ENCODE measurements around the gene ARFGAP3. TPM values are rescaled to one million over a fixed set of nuclear protein-coding genes. Genes with fewer than 3 reads are reported as not detected.
A peak's percentile ranks its signal among the peaks of the same experiment; 100 is the strongest.
"Not testable (repeated sequence)": the region's sequence is repeated elsewhere in the genome, so short reads cannot be mapped to it uniquely, and the experiment has no call there.

Gene ARFGAP3
- total RNA-seq, 1 experiment from 2014 or later: 40.2 TPM

DNA sequence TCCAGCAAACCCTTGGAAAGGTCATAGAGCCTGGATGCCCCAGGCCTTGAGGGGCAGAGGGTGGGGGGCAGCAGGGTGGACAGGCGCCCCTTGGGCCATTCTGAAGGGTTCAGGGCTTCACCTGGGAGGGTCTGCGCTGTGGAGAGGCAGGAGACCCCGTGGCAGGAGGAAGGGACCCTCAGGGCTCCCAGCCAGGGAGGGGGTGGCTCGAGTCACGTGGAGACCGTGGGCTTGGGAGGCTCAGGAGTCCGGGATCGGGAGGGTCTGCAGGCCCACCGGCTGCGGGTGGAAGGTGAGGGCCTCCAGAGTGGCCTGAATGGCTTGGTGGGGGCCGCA, 87.9 kb downstream of the ARFGAP3 start:
- no peak for DNase-seq (ENCODE audit: low read depth)

DNA sequence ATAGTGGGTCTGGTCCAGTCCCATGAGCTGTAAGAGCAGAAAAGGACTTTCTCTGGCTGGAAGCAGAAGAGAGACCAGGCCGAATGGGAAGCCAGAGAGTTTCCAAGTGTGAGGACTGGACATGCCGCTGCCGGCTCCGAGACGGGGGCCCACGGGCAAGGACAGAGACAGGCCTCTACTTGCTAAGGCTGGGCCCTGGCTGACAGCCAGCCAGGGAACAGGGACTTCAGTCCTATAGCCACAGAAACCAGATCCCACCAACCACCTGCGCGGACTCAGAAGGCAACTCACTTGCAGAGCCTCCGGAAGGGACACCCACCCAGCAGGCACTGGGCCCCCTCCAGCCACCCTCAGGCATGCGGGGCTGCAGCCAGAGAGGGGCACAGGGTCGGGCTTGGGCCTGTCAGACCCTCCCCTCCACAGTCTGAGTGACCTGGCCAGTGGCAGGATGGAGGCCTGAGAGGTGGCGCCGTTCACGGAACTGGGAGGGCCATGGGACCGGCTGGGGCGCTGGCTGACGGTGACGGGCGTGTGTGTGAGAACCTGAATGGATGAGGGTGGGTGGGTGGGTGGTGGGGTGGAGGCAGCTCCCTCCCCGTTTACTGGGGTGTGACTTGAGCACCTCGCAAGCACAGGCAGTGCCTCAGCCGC, 88.6 kb downstream of the ARFGAP3 start:
- DNase-seq (ENCODE audit: low read depth): no peak

DNA sequence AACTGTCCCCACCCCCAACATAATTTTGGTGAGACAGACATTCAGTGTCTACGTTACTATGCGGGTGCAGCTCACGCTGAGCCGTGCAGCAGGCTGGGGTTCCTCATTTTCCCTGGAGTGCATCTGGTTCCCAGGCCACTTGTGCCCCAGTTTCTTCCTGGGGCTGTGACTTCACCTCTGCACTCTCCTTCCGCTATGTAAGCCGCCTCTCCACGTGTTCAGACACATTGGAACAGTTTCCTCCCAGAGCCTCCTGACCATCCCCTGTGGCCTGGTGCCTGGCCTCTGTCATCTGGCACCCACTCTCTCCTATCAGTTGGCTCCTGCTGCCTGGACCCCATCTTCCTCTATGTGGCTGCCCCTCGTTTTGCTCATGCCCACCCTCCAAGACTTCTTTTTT, 90.2 kb downstream of the ARFGAP3 start:
- DNase-seq (ENCODE audit: low read depth): no peak

DNA sequence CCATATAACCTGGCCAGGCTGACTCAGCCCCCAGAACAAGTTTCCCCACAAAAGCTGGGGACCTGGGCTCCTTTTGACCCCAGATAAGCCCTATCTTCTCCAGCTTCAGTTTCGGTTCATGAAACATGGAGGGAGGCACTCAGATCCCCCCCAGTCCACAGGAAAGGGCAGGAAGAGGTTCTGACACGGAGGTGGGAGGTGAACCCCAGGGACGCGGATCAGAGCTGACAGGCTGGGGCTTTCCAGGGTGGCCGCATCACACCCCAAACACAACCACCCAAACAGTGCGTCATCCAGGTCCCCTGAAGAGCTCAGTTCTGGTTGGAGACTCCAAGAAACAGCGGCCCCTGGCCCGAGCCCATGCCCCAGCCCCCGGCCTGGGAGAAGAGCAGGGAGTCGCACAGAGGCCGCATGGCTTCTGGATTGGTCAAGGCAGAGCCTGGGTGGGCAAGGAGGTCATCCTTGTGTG, 92.1 kb downstream of the ARFGAP3 start:
- peak; percentile 44 for DNase-seq (ENCODE audit: low read depth)

DNA sequence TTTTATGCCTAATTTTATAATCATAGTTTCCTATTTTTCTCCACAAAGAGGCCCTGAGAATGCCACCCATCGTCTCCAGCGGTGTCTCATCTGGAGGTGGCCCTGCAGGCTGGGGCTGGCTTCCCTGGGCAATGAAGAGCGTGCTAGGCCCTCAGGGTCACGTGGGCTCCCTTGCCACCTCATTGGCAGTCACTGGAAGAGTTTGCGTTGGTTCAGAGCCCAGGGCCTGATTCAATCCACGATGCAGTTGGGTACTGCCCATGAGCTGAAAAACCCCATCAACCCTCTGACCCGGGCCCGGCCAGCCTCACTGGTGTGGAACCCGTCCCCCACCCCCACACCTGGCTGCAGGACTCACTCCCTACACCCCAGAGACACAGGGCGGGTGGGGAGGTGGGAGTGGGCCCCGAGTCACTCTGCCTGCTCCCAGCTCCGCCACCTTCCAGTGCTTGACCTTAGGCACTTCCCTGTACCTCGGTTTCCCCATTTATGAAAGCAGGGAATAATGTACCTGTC, 93.0 kb downstream of the ARFGAP3 start:
- no peak for DNase-seq (ENCODE audit: low read depth)

DNA sequence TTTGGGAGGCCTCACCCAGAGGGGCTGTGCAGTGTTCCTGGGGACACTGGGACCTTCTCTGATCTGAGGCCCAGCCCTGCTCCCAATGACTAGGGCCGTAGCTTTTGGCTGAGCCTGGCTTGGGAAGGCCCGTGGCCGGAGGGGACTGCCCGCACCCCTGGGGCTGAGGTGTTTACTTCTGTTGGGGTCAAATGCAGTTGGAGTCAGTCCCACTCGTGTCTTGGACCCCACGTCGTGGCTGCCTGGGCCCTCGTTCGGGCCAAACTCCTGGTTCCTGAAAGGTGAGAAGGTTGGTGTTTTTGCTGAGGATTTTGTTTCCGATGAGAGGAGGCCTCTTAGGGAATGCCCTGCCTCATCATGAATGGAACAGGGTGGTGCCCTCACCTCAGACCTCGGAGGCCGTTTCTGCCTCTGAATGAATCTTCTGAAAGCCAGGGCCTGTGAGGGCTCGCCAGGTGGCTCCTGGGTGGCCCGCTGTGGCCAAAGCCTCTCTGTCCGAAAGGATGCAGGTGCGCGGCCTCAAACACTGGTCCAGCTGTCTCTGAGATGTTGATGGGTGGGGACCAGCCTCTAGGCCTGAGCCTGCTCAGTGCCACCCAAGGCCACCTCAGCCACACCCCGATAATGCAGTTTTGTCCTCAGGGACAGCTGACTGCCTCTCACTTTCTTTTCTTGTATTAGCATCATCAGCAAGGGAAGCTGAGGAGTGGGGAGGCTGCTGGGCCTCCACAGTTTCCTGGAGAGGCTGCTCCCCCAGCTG, 96.1 kb downstream of the ARFGAP3 start:
- no peak for DNase-seq (ENCODE audit: low read depth)

DNA sequence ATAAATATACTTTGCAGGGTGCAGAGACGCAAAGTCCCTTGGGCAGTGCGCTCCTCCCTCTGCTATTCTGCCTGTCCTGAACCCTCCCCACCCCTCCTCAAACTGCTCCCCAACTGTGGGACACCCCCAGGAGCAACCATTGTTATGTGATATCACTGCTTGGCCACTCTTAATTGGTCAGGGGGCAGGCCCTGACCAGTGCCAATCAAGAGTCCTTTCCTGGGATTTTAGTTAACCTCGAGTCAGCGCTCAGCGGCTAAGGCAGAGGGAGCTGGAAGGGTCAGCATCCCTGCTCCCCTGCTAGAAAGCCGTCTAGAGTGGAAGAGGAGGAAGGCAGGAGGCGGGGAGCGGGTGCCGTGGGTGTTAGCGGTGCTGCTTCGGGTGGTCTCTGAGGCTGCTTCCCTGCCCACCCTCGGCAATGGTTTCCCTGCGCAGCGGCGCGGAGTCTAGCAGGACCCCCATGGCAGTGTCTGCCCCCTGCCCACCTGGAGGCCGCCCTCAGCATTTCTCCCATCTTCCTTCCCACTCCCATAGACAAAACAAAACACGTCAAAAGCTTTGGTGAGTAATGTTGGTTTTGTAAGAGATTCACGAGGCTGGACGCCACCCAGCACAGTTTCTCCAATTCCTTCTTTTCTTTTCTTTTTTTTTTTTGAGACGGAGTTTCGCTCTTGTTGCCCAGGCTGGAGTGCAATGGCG, 98.0 kb downstream of the ARFGAP3 start:
- DNase-seq (ENCODE audit: low read depth): no peak

DNA sequence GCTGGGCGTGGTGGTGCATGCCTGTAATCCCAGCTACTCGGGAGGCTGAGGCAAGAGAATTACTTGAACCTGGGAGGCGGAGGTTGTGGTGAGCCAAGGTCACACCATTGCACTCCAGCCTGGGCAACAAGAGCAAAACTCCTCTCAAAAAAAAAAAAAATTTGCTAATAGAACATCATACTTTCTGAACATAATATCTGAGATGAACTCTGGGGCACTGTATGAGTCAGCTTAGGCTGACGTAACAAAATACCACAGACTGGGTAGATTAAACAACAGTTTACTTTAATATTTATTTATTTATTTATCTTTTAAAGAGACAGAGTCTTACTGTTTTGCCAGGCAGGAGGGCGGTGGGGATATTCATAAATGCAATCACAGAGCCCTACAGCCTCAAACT, 101.5 kb downstream of the ARFGAP3 start:
- peak; percentile 38 for DNase-seq (ENCODE audit: low read depth)

DNA sequence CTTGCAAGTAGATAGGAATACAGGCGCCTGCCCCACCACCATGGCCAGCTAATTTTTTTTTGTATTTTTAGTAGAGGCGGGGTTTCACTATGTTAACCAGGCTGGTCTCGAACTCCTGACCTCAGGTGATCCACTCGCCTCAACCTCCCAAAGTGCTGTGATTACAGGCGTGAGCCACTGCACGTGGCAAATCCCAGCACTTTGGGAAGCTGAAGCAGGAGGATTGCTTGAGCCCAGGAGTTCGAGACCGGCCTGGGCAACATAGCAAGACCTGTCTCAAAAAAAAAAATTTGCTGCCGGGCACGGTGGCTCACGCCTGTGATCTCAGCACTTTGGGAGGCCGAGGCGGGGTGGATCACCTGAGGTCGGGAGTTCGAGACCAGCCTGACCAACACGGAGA, 102.0 kb downstream of the ARFGAP3 start:
- not testable (repeated sequence) for DNase-seq (ENCODE audit: low read depth)

DNA sequence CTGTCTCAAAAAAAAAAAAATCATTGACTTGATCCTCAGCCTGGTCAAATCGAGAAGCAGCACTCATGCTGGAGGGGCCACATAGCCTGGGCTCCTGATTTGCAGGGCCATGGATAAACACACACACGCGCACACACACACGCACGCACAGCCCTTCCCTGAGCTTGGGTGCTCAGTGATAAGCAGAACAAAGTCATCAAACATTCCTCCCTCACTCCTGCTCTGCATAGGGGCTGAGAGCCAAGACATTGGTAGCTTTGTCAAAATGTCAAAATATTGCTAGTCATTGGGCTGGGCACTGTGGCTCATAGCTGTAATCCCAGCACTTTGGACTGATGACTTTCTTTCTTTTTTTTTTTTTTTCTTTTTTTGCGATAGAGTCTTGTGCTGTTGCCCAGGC, 102.4 kb downstream of the ARFGAP3 start:
- peak; percentile 51 for DNase-seq (ENCODE audit: low read depth)

DNA sequence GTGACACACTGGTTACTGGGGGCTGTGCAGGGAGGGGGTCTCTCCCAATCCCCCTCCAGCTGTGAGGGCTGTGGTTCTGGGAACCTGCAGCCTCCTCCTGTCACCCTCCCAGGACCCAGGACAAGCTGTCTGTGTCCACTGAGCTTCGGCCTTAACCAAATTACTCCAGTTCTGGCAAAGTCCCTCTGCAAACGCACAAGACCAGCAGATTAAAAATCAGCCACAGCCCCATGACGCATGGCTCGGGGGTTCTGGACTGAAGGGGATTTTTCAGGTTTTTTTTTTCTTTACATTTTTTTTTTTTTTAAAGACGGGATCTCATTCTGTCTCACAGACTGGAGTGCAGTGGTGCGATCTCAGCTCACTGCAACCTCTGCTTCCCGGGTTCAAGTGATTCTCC, 104.2 kb downstream of the ARFGAP3 start:
- no peak for DNase-seq (ENCODE audit: low read depth)

DNA sequence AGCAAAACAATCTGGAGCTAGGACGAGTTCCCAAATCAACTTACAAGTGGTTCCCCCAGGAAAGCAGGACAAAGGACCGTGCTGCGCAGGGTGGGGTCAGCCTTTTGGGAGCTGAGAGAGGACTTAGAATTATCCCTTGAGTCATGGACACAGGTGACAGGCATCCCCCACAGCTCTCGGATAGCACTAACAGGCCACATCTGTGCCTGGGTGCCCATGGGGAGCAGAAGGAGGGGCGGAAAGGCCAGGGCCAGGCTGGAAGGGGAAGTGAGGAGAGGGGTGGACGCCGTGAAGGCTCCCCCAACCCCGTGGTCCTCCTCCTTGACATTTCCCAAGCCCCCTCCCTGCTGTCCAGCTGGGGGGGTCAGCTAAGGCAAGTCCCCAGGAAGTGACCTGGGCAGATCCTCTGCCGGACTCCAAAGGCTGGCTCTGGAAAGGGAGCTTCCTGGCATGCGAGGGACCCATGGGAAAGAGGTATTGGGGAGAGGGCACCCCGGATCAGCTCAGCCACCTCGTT, 104.8 kb downstream of the ARFGAP3 start:
- no peak for DNase-seq (ENCODE audit: low read depth)

DNA sequence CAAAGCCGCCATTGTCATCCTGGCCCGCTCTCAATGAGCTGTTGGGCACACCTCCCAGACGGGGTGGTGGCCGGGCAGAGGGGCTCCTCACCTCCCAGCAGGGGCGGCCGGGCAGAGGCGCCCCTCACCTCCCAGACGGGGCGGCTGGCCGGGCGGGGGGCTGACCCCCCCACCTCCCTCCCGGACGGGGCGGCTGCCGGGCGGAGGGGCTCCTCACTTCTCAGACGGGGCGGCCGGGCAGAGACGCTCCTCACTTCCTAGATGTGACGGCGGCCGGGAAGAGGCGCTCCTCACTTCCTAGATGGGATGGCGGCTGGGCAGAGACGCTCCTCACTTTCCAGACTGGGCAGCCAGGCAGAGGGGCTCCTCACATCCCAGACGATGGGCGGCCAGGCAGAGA, 106.7 kb downstream of the ARFGAP3 start:
- not testable (repeated sequence) for DNase-seq (ENCODE audit: low read depth)

DNA sequence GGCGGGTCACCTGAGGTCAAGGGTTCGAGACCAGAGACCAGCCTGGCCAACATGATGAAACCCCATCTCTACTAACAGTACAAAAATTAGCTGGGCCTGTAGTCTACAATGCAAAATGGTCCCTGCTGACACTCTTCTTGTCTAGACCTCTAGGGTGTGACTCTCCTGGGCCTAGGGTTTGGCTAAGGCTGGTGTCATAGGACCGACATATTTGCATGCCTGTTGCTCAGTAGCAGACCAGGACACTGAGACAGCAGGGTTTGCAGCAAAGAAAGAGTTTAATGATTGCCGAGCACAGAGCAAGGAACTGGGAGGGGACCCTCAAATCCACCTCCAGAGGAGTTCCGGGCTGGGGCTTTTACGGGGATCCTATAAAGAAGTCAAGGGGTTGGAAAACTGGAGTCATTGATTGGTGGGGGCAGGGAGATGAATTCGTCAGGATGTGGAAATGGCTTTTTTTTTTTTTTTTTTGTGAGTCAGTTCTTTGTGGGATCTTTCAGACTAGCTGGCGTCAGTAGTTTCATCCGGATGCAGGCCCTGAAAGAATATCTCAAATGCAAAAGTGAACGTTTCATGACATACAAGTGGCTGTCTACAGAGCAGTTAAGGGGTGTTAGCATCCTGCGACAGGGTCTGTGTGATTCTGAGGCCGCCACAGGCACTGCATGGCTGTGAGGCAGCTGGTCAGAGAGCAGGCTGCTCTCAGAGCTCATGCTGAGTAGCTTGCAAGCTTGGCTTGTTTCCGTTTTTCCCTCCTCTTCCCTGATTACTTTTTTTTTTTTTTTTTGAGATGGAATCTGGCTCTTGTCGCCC, 109.2 kb downstream of the ARFGAP3 start:
- peak; percentile 71 for DNase-seq (ENCODE audit: low read depth)

Other genes starting within 250 kb of the ARFGAP3 start
- 29.3 and 39.9 TPM in 2 replicates for gene POLDIP3, start 242.4 kb downstream of the ARFGAP3 start, total RNA-seq (2014; rRNA removed; shearing (Covaris generic))
- not detected in 2 replicates for gene ATP5MGL, start 216.7 kb downstream of the ARFGAP3 start, total RNA-seq (2014; rRNA removed; shearing (Covaris generic))
- 34.8 and 41.4 TPM in 2 replicates for gene CYB5R3, start 207.9 kb downstream of the ARFGAP3 start, total RNA-seq (2014; rRNA removed; shearing (Covaris generic))
- gene A4GALT, start 136.4 kb downstream of the ARFGAP3 start, total RNA-seq (2014; rRNA removed; shearing (Covaris generic)): 3.5 and 5.6 TPM in 2 replicates
- gene PACSIN2, start 157.9 kb upstream of the ARFGAP3 start, total RNA-seq (2014; rRNA removed; shearing (Covaris generic)): 42.4 and 47.0 TPM in 2 replicates
- 9.6 and 15.1 TPM in 2 replicates for gene TTLL1, start 232.1 kb upstream of the ARFGAP3 start, total RNA-seq (2014; rRNA removed; shearing (Covaris generic))